CD4-positive, alpha-beta T cell treated with Interferon alpha-2 for 1 hour (primary cell): Measurements from ENCODE around the gene RABGEF1.
A peak's percentile ranks its signal among the peaks of the same experiment; 100 is the strongest.
"Not testable (repeated sequence)": the region's sequence is repeated elsewhere in the genome, so short reads cannot be mapped to it uniquely, and the experiment has no call there.

Experiments used
- DNase-seq, 2 donors: peaks; one replicate each; pipeline ENCODE4 v3.0.0-alpha.2; 2020 to 2022

The RABGEF1 gene

GRCh38 chr7:66740302-66740979, at the start of gene RABGEF1:
TSS of gene RABGEF1 (plus strand) at chr7:66740733. CDS start at chr7:66771900, 31,167 bp downstream.
- peak; percentile 97 for DNase-seq

- DNase-seq = no peak
These were observed 47.2 kb upstream of the RABGEF1 start for GRCh38 chr7:66693331-66693730.

- no peak for DNase-seq
These were observed 46.2 kb upstream of the RABGEF1 start for GRCh38 chr7:66694286-66694685.

- DNase-seq = not testable (repeated sequence)
These were observed 45.1 kb upstream of the RABGEF1 start for GRCh38 chr7:66695417-66695816.

- DNase-seq = not testable (repeated sequence)
These were observed 44.4 kb upstream of the RABGEF1 start for GRCh38 chr7:66696134-66696533.

- DNase-seq = no peak
These were observed 43.8 kb upstream of the RABGEF1 start for GRCh38 chr7:66696774-66697191.

- DNase-seq = no peak
These were observed 42.8 kb upstream of the RABGEF1 start for GRCh38 chr7:66697449-66698438.

- DNase-seq = no peak
These were observed 41.8 kb upstream of the RABGEF1 start for GRCh38 chr7:66698652-66699205.

GRCh38 chr7:66699998-66700397, 40.5 kb upstream of the RABGEF1 start:
- no peak for DNase-seq

- DNase-seq = no peak
These were observed 39.9 kb upstream of the RABGEF1 start for GRCh38 chr7:66700633-66701131.

GRCh38 chr7:66707825-66708224, 32.7 kb upstream of the RABGEF1 start:
- DNase-seq = no peak

GRCh38 chr7:66710752-66711151, 29.8 kb upstream of the RABGEF1 start:
- DNase-seq = not testable (repeated sequence)

- no peak for DNase-seq
These were observed 26.8 kb upstream of the RABGEF1 start for GRCh38 chr7:66713687-66714086.

- not testable (repeated sequence) for DNase-seq
These were observed 23.9 kb upstream of the RABGEF1 start for GRCh38 chr7:66716634-66717033.

GRCh38 chr7:66720561-66720960, 20.0 kb upstream of the RABGEF1 start:
- DNase-seq = no peak

- DNase-seq = no peak
These were observed 14.7 kb upstream of the RABGEF1 start for GRCh38 chr7:66725843-66726242.

GRCh38 chr7:66727058-66727457, 13.5 kb upstream of the RABGEF1 start:
- no peak for DNase-seq

- DNase-seq = no peak
These were observed 12.0 kb upstream of the RABGEF1 start for GRCh38 chr7:66728571-66728970.

- no peak for DNase-seq
These were observed 11.3 kb upstream of the RABGEF1 start for GRCh38 chr7:66729274-66729673.

- DNase-seq = no peak
These were observed 8.5 kb upstream of the RABGEF1 start for GRCh38 chr7:66731986-66732385.

- no peak for DNase-seq
These were observed 8.1 kb upstream of the RABGEF1 start for GRCh38 chr7:66732439-66732838.

GRCh38 chr7:66734006-66734405, 6.5 kb upstream of the RABGEF1 start:
- DNase-seq = no peak

GRCh38 chr7:66735154-66735553, 5.4 kb upstream of the RABGEF1 start:
- no peak for DNase-seq
